HS-5 (cell line): ENCODE results near the gene NPAP1.
"Not testable (repeated sequence)": the region's sequence is repeated elsewhere in the genome, so short reads cannot be mapped to it uniquely, and the experiment has no call there.

Experiments
- DNase-seq: peaks from one replicate; pipeline ENCODE4 v3.0.0-alpha.2; 2012; ENCODE audit warnings: low read depth

The NPAP1 gene

GRCh38 chr15:24675332-24676144, at the start of gene NPAP1:
Gene NPAP1, plus strand, starts transcription at chr15:24675775. Its CDS starts 93 bp downstream, at chr15:24675868.
- no peak for DNase-seq

GRCh38 chr15:24627443-24627842, 48.1 kb upstream of the NPAP1 start:
- no peak for DNase-seq

- DNase-seq, result no peak
Observed at GRCh38 chr15:24633082-24633481, 42.5 kb upstream of the NPAP1 start.

- DNase-seq, result not testable (repeated sequence)
Observed at GRCh38 chr15:24639412-24639811, 36.2 kb upstream of the NPAP1 start.

GRCh38 chr15:24645627-24646026, 29.9 kb upstream of the NPAP1 start:
- DNase-seq, result no peak

GRCh38 chr15:24659622-24660021, 16.0 kb upstream of the NPAP1 start:
- no peak for DNase-seq

GRCh38 chr15:24662991-24663390, 12.6 kb upstream of the NPAP1 start:
- no peak for DNase-seq

- DNase-seq, result no peak
Observed at GRCh38 chr15:24676431-24676830, 856 bp downstream of the NPAP1 start.

- no peak for DNase-seq
Observed at GRCh38 chr15:24678485-24678884, 2.9 kb downstream of the NPAP1 start.

- no peak for DNase-seq
Observed at GRCh38 chr15:24682002-24682401, 6.4 kb downstream of the NPAP1 start.

- not testable (repeated sequence) for DNase-seq
Observed at GRCh38 chr15:24682905-24683304, 7.3 kb downstream of the NPAP1 start.

- DNase-seq, result no peak
Observed at GRCh38 chr15:24683736-24684135, 8.2 kb downstream of the NPAP1 start.

- DNase-seq, result no peak
Observed at GRCh38 chr15:24684313-24684712, 8.7 kb downstream of the NPAP1 start.

GRCh38 chr15:24696201-24696600, 20.6 kb downstream of the NPAP1 start:
- no peak for DNase-seq

- no peak for DNase-seq
Observed at GRCh38 chr15:24696842-24697241, 21.3 kb downstream of the NPAP1 start.

GRCh38 chr15:24718289-24719082, 42.9 kb downstream of the NPAP1 start:
- no peak for DNase-seq

GRCh38 chr15:24729760-24730159, 54.2 kb downstream of the NPAP1 start:
- no peak for DNase-seq
